SU-DHL-6 (cell line): ENCODE results near the gene AFF2.

ENCODE experiments used
- CTCF ChIP-seq: fragments of 200-600 bp; sonication (generic); IDR thresholded peaks from one replicate; pipeline ENCODE4 v1.5.1; 2017; ENCODE audit warnings: antibody characterized with exemption, mild to moderate bottlenecking, low read length, moderate library complexity; ENCODE audit not compliant: insufficient read depth, poor library complexity, severe bottlenecking
- EZH2phosphoT487 ChIP-seq: fragments of 200-600 bp; sonication (generic), shearing (Covaris generic); conservative IDR thresholded peaks from 2 replicates; pipeline ENCODE4 v1.6.1; 2018; ENCODE audit warnings: mild to moderate bottlenecking, antibody characterized with exemption, low read length, moderate library complexity, mixed read lengths

GRCh38 chrX:148872881-148873280 is 372.5 kb downstream of the AFF2 start:
- TF ChIP-seq CTCF (no peak), EZH2phosphoT487 (no peak)
